ENCODE measurements around the gene ALAS1. TPM values are rescaled to one million over a fixed set of nuclear protein-coding genes. Genes with fewer than 3 reads are reported as not detected.

Gene ALAS1
- total RNA-seq, 1 donor from 2014 or later = 54.2 TPM

DNA sequence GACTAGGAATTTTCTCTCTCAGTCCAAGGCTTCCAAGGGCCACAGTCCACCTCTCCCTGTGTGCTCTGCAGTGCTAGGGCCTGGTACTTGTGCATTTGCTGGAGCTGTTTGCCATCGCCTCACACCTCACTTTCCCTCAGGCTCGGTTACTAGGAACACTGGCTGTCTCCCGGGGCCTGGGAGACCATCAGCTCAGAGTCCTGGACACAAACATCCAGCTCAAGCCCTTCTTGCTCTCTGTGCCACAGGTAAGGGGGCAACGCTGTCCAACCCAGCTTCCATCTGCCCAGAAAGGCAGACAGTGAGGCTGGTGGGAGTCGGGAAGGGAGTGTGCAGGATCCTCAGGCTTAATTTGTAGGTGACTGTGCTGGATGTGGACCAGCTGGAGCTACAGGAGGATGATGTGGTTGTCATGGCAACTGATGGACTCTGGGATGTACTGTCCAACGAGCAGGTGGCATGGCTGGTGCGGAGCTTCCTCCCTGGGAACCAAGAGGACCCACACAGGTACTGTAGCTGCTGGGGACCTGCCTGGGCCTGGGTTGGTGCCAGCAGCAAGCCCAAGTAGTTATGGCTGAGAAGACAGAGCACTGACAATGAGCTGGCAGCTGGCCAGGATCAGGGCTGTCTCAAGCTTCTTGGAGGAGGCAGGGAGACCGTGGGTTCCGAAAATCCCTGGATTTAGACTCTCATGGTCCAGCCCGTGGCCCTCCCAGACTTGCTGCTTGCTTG lies 51.0 kb downstream of the ALAS1 start:
- TF ChIP-seq, protein P1, sequence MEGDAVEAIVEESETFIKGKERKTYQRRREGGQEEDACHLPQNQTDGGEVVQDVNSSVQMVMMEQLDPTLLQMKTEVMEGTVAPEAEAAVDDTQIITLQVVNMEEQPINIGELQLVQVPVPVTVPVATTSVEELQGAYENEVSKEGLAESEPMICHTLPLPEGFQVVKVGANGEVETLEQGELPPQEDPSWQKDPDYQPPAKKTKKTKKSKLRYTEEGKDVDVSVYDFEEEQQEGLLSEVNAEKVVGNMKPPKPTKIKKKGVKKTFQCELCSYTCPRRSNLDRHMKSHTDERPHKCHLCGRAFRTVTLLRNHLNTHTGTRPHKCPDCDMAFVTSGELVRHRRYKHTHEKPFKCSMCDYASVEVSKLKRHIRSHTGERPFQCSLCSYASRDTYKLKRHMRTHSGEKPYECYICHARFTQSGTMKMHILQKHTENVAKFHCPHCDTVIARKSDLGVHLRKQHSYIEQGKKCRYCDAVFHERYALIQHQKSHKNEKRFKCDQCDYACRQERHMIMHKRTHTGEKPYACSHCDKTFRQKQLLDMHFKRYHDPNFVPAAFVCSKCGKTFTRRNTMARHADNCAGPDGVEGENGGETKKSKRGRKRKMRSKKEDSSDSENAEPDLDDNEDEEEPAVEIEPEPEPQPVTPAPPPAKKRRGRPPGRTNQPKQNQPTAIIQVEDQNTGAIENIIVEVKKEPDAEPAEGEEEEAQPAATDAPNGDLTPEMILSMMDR (IDR thresholded peaks at IDR 0.05; ENCODE audit: insufficient read depth, low read length, poor library complexity, severe bottlenecking) = no peak
- no peaks in the 10 kb centered on the region for H3K27me3 ChIP-seq (ENCODE audit: control insufficient read depth, insufficient read depth, low read length)
- DNase-seq (ENCODE audit: low read depth) = no peak
- H3K4me3 ChIP-seq (ENCODE audit: low read depth, low read length) = no peak overlapping the region
- peaks cover 2% of the 10 kb centered on the region for H3K36me3 ChIP-seq (ENCODE audit: control insufficient read depth, insufficient read depth, low read length)

DNA sequence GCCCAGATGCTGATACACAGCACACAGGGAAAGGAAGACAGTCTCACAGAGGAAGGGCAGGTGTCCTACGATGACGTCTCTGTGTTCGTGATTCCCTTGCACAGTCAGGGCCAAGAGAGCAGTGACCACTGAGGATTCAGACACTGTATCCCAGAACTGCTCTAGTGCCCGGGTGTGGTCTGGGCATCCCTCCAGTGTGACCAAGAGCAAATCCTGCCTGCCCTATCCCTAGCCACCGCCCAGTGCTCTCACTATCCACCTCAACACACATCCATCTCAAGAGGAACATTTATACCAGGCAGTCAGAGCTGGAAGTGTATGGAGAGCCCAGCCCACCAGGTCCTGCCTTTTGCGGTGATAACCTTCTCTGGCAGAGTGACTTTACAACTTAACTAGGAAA lies 51.7 kb downstream of the ALAS1 start:
- no peak for DNase-seq (ENCODE audit: low read depth)
- H3K27me3 ChIP-seq (ENCODE audit: control insufficient read depth, insufficient read depth, low read length) = no peaks in the 10 kb centered on the region
- TF ChIP-seq, protein P1 (IDR thresholded peaks at IDR 0.05; ENCODE audit: insufficient read depth, low read length, poor library complexity, severe bottlenecking) = no peak
- peaks cover 2% of the 10 kb centered on the region for H3K36me3 ChIP-seq (ENCODE audit: control insufficient read depth, insufficient read depth, low read length)
- H3K4me3 ChIP-seq (ENCODE audit: low read depth, low read length) = no peak overlapping the region

DNA sequence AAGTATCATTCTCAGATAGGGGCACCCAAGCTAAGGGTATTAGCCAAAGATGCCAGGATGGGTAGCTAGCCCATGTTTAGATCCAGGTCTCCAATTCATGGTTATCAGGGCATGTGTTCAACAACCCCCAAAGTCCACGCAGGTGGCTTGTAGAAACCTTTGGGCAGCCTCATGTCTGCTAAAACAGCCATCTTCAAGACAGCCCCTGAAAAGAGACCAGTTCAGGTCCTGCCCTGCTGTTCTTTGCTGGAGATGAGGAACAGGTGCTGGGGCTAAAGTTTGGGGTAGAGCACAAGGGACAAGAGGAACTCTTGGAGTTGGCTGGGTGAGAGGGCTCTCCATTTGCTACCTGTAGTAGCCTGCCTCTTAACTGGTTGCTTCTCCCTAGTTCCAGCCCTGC lies 52.2 kb downstream of the ALAS1 start:
- Histone ChIP-seq H3K27me3 (ENCODE audit: control insufficient read depth, insufficient read depth, low read length) (no peaks in the 10 kb centered on the region), H3K36me3 (ENCODE audit: control insufficient read depth, insufficient read depth, low read length) (peaks cover 2% of the 10 kb centered on the region), H3K4me3 (ENCODE audit: low read depth, low read length) (no peak overlapping the region)
- TF ChIP-seq, protein P1 (IDR thresholded peaks at IDR 0.05; ENCODE audit: insufficient read depth, low read length, poor library complexity, severe bottlenecking) = no peak
- no peak for DNase-seq (ENCODE audit: low read depth)

DNA sequence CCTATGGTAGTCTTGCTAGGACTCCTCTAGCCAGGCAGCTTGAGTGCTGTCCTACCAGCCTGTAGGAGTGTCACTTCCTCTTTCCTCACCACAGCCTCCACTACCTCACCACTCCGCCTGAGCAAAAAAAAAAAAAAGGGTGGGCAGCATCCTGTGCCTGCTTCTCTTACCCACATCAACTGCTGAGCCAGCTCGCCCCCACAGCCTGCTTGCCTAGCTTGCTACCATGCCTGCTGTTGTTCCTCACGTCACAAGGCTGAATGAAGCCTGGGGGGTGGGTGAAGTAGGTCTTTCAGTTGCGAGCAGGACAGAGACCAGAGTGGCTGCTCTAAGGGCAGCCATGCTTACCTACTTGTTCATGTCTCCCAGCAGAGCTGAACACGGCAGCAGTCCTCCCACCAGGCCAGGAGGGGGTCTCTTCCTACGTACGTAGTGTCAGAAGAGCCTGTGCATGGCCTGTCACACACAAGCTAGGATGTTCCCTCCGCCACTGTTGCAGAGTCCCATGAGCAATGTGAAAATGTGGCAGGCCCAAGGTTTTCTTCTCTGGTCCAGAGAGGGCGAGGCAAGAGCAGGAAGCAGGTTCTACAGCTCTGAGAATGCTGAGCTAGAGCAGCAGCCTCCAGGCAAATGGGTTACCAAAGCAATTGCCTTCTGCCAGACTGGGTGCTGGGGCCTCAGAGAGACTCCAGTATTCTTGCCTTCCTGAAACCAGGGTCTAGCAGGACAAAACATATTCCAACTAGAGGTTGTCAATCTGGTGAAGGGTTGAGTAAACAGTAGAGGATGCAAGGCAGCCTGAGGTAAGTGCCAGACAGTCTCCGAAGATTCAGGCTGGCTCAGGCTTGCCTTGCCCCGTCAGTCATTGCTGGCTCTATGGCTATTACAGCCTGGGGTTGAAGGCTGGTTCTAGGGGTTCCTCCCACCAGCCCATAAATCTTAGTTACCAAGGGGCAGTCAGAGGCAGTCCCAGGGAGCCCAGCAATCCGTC lies 55.6 kb downstream of the ALAS1 start:
- DNase-seq (ENCODE audit: low read depth) = no peak
- peaks cover 7% of the 10 kb centered on the region for H3K36me3 ChIP-seq (ENCODE audit: control insufficient read depth, insufficient read depth, low read length)

GRCh38 chr3:52254608-52255007 lies 56.6 kb downstream of the ALAS1 start:
- TF ChIP-seq, protein P1 (IDR thresholded peaks at IDR 0.05; ENCODE audit: insufficient read depth, low read length, poor library complexity, severe bottlenecking) = no peak
- no peak overlapping the region for H3K4me3 ChIP-seq (ENCODE audit: low read depth, low read length)
- H3K27me3 ChIP-seq (ENCODE audit: control insufficient read depth, insufficient read depth, low read length) = no peaks in the 10 kb centered on the region
- DNase-seq (ENCODE audit: low read depth) = no peak
- peaks cover 7% of the 10 kb centered on the region for H3K36me3 ChIP-seq (ENCODE audit: control insufficient read depth, insufficient read depth, low read length)

More for the DNA sequence above, 55.6 kb downstream of the ALAS1 start:
- Histone ChIP-seq H3K4me3 (ENCODE audit: low read depth, low read length) (no peak overlapping the region), H3K27me3 (ENCODE audit: control insufficient read depth, insufficient read depth, low read length) (no peaks in the 10 kb centered on the region)
- TF ChIP-seq, protein P1 (IDR thresholded peaks at IDR 0.05; ENCODE audit: insufficient read depth, low read length, poor library complexity, severe bottlenecking) = no peak
